Brain pericyte (primary cell): Measurements from ENCODE around the gene KRT84.

Experiments used
- DNase-seq: peaks from one replicate; pipeline ENCODE4 v3.0.0-alpha.2; 2012; ENCODE audit warnings: low read depth, low spot score

KRT84 gene

GRCh38 chr12:52343550-52343949 is 41.9 kb downstream of the KRT84 start:
- DNase-seq: no peak

DNA sequence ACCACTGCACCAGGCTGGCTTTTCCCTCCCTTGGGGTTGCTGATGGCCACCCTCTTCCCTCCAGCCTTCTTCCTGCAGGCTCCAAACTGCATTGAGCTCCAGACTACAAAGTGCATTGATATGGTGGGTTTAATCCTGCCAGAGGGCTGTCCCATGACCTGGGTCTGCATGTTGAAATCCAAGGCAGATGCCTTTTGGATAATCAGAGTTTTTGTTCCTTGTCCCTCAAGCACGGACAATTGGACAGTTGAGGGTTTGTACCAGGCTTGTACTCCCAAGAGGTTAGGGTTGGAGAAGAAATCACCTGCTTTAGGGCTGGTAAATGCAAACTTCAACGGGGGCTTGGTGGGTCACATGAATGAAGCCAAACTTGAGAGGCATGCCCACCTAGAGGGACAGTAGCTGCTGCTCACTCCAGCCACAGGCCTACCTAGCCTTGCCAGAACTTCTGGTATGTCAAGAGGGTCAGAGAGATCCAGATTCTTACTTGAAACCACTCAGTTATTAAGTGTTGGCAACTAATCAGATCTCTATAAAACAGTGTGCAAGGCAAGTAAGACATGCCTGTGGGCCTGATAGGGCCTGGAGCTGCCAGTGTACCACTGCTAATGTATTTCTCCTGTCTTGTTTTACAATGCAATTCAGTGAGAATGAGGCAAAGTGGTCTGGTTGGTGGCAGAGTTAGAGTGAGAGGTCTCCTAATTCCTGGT is 42.5 kb downstream of the KRT84 start:
- DNase-seq: no peak

- no peak for DNase-seq
These were observed 44.3 kb downstream of the KRT84 start for GRCh38 chr12:52341066-52341580.

GRCh38 chr12:52338241-52338960 is 47.1 kb downstream of the KRT84 start:
- no peak for DNase-seq

DNA sequence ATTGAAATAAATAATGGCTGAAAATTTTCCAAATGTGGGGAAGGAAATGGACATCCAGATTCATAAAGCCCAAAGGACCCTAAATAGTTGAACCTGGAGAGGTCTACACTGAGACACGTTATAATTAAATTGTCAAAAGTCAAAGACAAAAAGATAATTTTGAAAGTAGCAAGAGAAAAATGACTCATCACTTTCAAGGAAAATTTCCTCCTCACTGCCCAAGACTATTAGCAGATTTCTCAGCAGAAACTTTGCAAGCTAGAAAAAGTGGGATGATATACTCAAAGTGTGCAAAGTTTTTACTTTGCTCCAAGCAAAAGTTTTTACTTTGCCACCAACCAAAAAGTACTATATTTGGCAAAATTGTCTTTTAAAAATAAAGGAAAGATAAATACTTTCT is 48.4 kb downstream of the KRT84 start:
- no peak for DNase-seq

GRCh38 chr12:52336641-52337040 is 48.8 kb downstream of the KRT84 start:
- DNase-seq: no peak

- no peak for DNase-seq
These were observed 49.7 kb downstream of the KRT84 start for GRCh38 chr12:52335598-52336262.

GRCh38 chr12:52334185-52334584 is 51.3 kb downstream of the KRT84 start:
- DNase-seq: no peak

- no peak for DNase-seq
These were observed 52.1 kb downstream of the KRT84 start for GRCh38 chr12:52333321-52333720.

GRCh38 chr12:52332381-52332780 is 53.1 kb downstream of the KRT84 start:
- DNase-seq: no peak

DNA sequence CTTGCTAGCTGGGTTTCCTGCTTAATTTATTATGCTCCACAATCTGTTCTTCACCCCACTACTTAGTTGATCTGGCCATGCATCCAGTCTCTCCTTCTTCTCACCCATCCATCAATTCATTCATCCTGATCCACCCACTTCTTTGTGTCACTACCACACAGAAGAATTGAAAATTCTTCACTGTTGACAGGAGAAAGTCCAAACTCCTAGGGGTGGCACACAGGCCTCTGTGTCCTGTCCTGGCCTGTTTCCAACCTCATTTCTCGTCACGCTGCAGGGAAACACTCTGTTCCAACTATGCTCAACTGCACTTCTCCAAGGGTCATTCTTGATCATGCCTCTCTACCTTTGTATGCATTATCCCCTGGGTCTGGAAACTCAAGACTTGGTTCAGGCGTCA is 53.6 kb downstream of the KRT84 start:
- no peak for DNase-seq

DNA sequence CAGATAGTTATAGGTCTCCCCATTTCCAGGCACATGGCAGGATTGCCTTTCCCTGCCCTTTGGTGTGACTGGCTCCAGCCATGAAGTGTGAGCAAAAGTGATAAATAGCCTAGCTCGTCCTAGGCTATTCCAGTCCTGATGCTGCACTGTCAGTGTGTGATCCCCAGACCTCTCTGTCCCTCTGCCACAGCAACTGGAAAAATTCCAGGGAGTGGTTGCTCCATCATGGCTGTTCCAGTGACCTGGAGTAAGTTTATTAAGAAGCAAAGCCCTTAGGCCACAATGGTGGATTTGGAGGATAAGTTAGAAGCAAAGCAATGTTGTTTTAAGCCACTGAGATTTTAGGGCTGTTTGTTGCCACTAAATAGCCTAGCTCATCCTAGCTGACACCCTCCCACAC is 54.4 kb downstream of the KRT84 start:
- DNase-seq: no peak

- no peak for DNase-seq
These were observed 57.5 kb downstream of the KRT84 start for GRCh38 chr12:52327830-52328500.
